Esophagus (tissue), 2 donors: Measurements from ENCODE around the gene TLK2. TPM values are rescaled to one million over a fixed set of nuclear protein-coding genes. Genes with fewer than 3 reads are reported as not detected.
"Not testable (repeated sequence)": the region's sequence is repeated elsewhere in the genome, so short reads cannot be mapped to it uniquely, and the experiment has no call there.

ENCODE experiments used
- H3K27ac ChIP-seq, 2 donors: one replicate each; pipeline ENCODE4 v1.5.1; 2013; ENCODE audit warnings: low read depth in 2 of 2, mild to moderate bottlenecking in 2 of 2, inconsistent platforms in 1 of 2, low read length in 1 of 2, moderate library complexity in 1 of 2
- H3K27me3 ChIP-seq, 2 donors: one replicate each; pipeline ENCODE4 v1.6.1; 2013; ENCODE audit warnings: low read length in 2 of 2, control low read depth in 1 of 2, mild to moderate bottlenecking in 1 of 2; ENCODE audit not compliant: insufficient read depth in 2 of 2, control insufficient read depth in 1 of 2
- H3K36me3 ChIP-seq, 2 donors: one replicate each; pipeline ENCODE4 v1.6.1; 2013; ENCODE audit warnings: low read length in 1 of 2; ENCODE audit not compliant: control insufficient read depth in 2 of 2, insufficient read depth in 2 of 2
- H3K4me1 ChIP-seq, 2 donors: one replicate each; pipeline ENCODE4 v1.6.1; 2013; ENCODE audit warnings: low read length in 1 of 2; ENCODE audit not compliant: control insufficient read depth in 2 of 2, insufficient read depth in 2 of 2
- H3K4me3 ChIP-seq, 2 donors: one replicate each; pipeline ENCODE4 v1.5.1; 2013; ENCODE audit warnings: low read length in 2 of 2, mild to moderate bottlenecking in 2 of 2, low read depth in 1 of 2, moderate library complexity in 1 of 2
- H3K9me3 ChIP-seq, 2 donors: one replicate each; pipeline ENCODE4 v1.6.1; 2013; ENCODE audit warnings: mild to moderate bottlenecking in 2 of 2, low read depth in 1 of 2, low read length in 1 of 2, moderate library complexity in 1 of 2; ENCODE audit not compliant: control insufficient read depth in 2 of 2, insufficient read depth in 1 of 2
- WGBS, 2 donors: extraction: QIAGEN DNeasy Blood & Tissue Kit; methylation state at CpG; one replicate each; pipeline ENCODE4 v1.1.7; 2013; 5-methylcytosine and 5-hydroxymethylcytosine counted together
- polyA plus RNA-seq, 2 donors: library from polyadenylated mRNA; stranded (reverse); fragments of 200-250 nt; gene quantifications; one replicate each; pipeline ENCODE4 v1.2.3, GENCODE V29; 2013
- donor health status: healthy with polysubstance abuse.
- donor health status: Bipolar disorder and iron deficiency.

Gene TLK2
- polyA plus RNA-seq, 2 donors: 7.1 to 13.0 TPM

DNA sequence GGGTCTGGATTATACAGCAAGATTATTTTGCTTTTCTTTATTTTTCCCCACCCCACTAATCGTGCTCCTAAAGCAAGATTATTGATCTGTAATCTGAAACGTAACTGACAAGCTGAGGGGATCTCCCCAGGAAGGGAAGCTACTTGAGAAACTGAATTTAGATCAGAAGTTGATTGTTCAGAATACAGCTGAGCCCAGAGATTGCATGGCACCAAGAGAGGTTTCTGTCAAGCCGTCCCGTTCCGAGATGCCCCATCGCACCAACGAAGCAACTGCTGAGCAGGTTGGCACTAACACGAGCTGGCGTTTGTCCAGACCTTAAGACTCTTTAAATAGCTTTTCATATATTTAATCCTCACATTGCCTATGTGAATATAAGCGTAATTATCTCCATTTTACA lies 20.1 kb upstream of the TLK2 start:
- not testable (repeated sequence) for H3K4me3 ChIP-seq, H3K9me3 ChIP-seq, H3K27me3 ChIP-seq, H3K27ac ChIP-seq, H3K4me1 ChIP-seq, H3K36me3 ChIP-seq
- 48 to 61% methylated on average over 10 of the region's 10 CpGs for WGBS, 2 donors

DNA sequence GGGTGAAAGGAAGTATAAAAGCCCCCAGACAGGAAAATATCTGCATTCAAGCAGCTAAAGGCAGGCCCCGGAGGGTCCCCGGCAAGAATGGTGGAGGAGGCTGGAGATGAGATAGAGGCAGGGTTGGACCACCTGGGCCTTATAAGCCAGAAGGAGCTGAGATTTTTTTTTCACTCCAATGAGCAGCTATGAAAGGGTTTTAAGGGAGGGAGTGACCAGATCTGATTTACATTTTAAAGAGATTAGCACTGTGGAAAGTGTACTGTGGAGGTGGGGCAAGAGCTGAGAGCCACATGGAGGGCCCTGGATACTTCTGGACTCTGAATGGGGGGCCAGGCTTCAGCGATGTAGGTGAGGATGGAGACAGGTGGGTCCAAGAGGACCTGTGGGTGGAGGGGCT lies 14.2 kb upstream of the TLK2 start:
- not testable (repeated sequence) for H3K36me3 ChIP-seq, H3K9me3 ChIP-seq, H3K27me3 ChIP-seq, H3K4me1 ChIP-seq, H3K4me3 ChIP-seq, H3K27ac ChIP-seq
- 88 to 96% methylated on average over 3 of the region's 3 CpGs for WGBS, 2 donors

DNA sequence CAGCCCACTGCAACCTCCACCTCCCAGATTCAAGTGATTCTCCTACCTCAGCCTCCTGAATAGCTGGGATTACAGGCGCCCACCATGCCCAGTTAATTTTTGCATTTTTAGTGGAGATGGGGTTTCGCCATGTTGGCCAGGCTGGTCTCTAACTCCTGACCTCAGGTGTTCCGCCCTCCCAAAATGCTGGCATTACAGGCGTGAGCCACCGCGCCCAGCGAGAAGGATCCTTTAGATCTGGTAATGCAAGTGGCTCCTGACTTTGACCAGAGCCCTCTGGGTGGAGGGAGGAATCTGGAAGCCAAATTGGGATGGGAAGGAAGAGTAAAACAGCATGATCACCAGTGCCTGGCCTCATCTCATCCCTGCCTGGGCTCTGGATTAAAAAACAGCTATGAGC lies 13.4 kb upstream of the TLK2 start:
- H3K36me3 ChIP-seq, H3K4me1 ChIP-seq, H3K27ac ChIP-seq, H3K9me3 ChIP-seq, H3K4me3 ChIP-seq, H3K27me3 ChIP-seq: not testable (repeated sequence)
- 93 to 94% methylated on average over 7 of the region's 7 CpGs for WGBS, 2 donors

DNA sequence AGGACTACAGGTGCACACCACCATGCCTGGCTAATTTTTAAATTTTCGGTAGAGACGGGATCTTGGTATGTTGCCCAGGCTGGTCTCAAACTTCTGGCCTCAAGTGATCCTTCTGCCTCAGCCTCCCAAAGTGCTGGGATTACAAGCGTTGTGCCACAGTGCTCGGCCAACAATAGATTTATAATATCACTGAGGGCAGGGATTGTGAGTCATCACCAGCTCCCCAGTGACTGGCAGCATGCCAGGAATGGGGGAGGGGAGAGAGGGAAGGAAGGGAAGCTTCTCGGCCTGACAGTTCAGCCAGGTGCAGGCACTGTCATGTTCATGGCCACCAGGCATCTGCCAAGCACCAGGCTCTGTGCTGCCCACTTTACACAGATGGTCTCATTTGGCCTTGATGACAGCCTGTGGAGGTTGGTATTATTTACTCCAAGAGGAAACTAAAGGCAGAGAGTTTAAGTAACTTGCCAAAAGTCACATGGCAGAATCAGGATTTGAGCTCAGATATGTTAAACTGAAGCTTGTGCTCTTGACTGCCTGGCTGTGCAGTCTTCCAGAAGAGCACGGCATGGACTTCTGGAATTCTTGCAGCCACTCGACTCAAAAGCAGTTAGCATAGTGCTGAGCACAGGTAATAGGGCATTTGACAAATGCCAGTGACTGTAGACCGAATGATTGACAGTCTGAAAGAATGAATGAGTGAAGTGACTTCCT lies 7.8 kb upstream of the TLK2 start:
- H3K27me3 ChIP-seq, H3K4me3 ChIP-seq, H3K9me3 ChIP-seq, H3K36me3 ChIP-seq, H3K4me1 ChIP-seq: not testable (repeated sequence)
- peak overlapping the region; percentile 55 to 59 for H3K27ac ChIP-seq
- WGBS, 2 donors: 26 to 36% methylated on average over 6 of the region's 8 CpGs

DNA sequence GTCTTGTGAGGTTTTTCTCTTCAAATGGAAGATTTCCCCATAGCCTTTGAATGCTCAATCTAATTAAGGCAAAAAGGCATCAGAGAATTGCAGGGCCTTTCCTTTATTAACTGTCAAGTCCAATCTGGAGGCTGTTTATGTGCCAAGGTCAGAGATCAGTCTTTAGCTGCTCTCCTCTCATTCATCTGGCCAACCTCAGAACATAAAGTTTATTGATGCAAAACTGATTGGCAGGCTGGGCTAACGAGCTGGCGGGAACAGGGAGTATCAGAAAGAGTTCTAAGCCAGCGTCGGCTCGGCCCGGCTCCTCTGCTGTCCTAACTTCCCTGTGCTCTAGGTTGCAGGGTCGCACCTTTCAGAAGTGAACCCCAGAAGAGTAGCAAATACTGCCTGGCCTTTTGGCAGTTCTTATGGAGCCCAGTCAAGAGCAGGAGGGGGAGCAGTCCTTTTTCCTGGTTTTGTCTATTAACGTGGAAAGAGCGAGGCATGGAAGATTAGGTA lies 7.2 kb upstream of the TLK2 start:
- H3K27ac ChIP-seq, H3K4me1 ChIP-seq, H3K9me3 ChIP-seq, H3K4me3 ChIP-seq, H3K36me3 ChIP-seq, H3K27me3 ChIP-seq: not testable (repeated sequence)
- WGBS, 2 donors: 71 to 81% methylated on average over 7 to 9 of the region's 9 CpGs

DNA sequence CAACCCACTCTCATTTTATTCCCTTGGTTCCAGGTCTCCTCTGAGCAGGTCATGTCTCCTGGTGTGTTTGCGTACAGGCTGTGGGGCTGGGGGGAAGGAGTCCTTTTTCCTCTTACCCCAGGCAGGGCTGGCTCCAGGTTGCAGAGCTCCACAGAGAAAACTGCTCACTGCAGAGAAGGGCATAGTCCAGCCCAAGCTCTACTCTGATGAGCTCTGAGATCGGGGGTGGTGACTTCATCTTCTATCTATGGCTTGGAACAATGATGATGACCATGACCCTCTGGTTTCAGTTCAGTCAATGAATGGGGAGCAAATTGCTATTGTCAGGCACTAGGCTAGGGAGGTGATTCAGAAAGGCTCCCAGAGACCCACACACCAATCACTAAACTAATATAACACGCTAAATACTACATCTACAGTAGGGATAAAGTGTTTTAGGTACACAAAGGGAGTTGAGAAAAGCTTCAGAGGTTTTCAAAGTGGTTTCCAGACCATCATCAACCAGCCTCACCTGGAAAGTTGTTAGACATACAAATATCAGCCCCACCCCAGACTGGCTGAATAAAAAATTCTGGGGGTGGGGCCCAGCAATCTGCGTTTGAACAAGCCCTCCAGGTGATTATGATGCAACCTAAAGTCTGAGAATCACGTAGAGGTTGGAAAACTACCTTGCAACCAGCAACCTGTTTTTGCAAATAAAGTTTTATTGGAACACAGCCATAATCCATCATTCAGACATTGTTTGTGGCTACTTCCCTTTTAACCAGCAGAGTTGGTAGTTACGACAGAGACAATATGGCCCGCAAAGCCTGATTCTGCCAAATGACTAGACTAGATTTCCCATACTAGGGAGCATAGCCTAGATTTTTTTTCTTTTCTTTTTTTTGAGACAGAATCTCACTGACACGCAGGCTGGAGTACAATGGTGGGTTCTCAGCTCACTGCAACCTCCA lies 5.3 kb upstream of the TLK2 start:
- H3K27ac ChIP-seq: peak overlapping the region in 1 of 2 donors; percentile 49
- not testable (repeated sequence) for H3K4me1 ChIP-seq, H3K27me3 ChIP-seq, H3K4me3 ChIP-seq, H3K36me3 ChIP-seq, H3K9me3 ChIP-seq
- 66 to 74% methylated on average over 8 of the region's 8 CpGs for WGBS, 2 donors

DNA sequence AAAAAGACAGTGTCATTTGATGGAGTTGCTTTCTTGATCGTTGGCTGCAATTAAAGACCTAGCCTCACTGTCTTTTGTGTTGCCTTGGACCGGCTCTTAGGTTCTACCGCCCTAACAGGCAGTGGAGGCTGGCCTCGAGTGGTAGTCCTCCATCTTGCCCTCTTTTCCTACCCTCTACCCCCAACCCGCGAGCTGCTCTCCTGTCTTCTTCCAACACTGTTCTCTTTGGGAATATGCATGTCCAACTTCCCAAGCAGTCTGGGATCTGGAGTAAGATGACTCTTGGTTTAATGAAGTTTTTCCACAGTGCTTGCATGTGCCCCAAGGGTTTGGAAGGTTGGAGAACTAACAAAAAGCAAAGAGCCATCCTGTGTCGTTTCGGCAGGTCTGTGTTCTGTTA lies 1.5 kb upstream of the TLK2 start:
- H3K27ac ChIP-seq, H3K27me3 ChIP-seq, H3K4me1 ChIP-seq, H3K9me3 ChIP-seq, H3K36me3 ChIP-seq, H3K4me3 ChIP-seq: not testable (repeated sequence)
- WGBS, 2 donors: 82 to 86% methylated on average over 8 of the region's 8 CpGs

DNA sequence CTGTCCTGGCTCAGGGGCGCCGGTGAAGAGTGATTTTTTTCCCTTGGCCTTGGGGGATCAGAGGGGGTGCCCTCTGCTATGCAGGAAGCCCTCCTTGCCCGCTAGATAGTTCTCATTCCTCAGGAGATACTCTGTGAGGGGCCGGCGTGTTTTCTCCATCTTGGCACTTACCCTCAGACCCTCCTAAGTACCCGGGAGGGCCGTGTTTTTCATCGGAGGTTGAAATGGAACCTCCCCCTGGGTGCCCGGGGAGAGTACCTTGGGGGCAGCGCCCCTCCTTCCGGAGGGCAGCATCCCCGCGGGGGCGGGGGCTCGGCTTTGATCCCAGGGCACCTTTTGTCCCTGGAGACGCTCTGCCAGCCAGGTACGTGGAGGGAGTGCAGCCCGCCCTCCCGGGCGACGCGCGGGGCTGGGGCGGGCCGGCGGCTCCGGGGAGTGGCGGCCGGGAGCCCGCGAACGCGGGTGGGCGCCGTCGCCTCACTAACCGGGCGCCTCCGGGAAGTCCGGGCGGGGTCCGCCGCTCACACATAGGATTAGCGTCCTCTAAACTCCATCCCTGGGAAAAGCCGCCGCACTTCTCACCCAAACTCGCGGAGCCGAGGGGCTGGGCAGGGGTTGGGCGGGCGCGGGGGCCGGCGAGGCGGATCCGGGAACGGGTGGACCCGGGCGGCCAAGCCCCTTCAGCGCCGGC lies 762 bp upstream of the TLK2 start:
- H3K36me3 ChIP-seq, H3K4me1 ChIP-seq: not testable (repeated sequence)

DNA sequence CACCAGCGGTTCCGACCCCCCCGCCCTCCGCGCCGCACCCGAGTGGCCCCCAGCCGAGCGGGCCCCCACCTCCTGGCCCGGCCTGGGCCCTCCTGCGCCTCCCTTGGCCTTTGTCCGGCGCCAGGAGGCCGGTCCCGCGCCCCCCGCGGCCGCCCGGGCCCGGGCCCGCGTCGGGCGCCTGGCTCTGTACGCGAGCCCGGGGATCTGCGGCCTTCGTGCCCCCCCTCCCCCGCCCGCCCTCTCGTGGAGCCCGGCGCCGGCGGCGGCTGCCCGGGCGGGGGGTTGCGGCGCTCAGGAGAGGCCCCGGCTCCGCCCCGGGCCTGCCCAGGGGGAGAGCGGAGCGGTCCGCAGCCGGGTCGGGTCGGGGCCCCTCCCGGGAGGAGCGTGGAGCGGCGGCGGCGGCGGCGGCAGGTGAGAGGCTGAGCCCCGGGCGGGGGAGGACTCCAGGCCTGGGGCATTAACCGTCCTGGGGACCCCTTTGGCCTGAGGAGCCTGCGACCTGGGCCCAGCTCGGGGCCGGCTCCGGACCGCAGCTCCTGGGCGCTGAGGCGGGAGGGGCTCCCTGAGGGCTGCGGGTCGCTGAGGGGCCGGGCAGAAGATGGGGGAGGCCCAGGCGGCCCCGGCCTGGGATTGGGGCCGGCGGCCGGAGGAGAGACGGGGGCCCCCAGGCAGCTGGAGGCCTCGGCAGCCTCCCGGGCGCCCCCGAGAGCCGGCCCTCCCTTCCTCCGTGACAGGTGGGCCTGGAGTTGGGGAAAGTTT lies 434 bp downstream of the TLK2 start:
- Histone ChIP-seq H3K4me3 (peak overlapping the region; percentile 74 to 78), H3K27ac (peak overlapping the region; percentile 87 to 89)
- not testable (repeated sequence) for H3K9me3 ChIP-seq, H3K36me3 ChIP-seq, H3K27me3 ChIP-seq, H3K4me1 ChIP-seq
- WGBS, 2 donors: 0 to 4% methylated on average over 7 to 84 of the region's 84 CpGs

More for the DNA sequence above, 762 bp upstream of the TLK2 start:
- peak overlapping the region; percentile 87 to 95 for H3K27ac ChIP-seq
- H3K9me3 ChIP-seq, H3K27me3 ChIP-seq: not testable (repeated sequence)
- H3K4me3 ChIP-seq: peak overlapping the region; percentile 68 to 78
- WGBS, 2 donors: 1 to 2% methylated on average over 37 to 61 of the region's 61 CpGs
